BE2C (cell line): ENCODE results near the gene UBE2G2.

Source experiments
- DNase-seq: peaks from one replicate; pipeline ENCODE4 v3.0.0-alpha.2; 2020
- H3K27me3 ChIP-seq: fragments of 250-450 bp; sonication (Bioruptor Pico); 2 replicates; pipeline ENCODE4 v1.5.1; 2020; ENCODE audit warnings: mild to moderate bottlenecking
- H3K36me3 ChIP-seq: fragments of 250-450 bp; sonication (Bioruptor Pico); 2 replicates; pipeline ENCODE4 v1.5.1; 2020; ENCODE audit warnings: mild to moderate bottlenecking
- H3K4me1 ChIP-seq: fragments of 250-450 bp; sonication (Bioruptor Pico); 2 replicates; pipeline ENCODE4 v1.5.1; 2020
- H3K4me3 ChIP-seq: 2 replicates; pipeline ENCODE4 v1.5.1; 2011; ENCODE audit warnings: low read depth, low read length
- H3K9me3 ChIP-seq: fragments of 250-450 bp; sonication (Bioruptor Pico); 2 replicates; pipeline ENCODE4 v1.5.1; 2020
- CTCF ChIP-seq: IDR thresholded peaks from 2 replicates; pipeline ENCODE4 v1.5.1; 2012; ENCODE audit warnings: mild to moderate bottlenecking, low read depth, low read length

The UBE2G2 gene

GRCh38 chr21:44791246-44791645 lies 10.4 kb downstream of the UBE2G2 start:
- Histone ChIP-seq H3K36me3 (peaks cover 41% of the 10 kb centered on the region), H3K27me3 (no peaks in the 10 kb centered on the region), H3K4me1 (no peaks in the 10 kb centered on the region), H3K9me3 (no peaks in the 10 kb centered on the region), H3K4me3 (no peak overlapping the region)
- no peak for DNase-seq
- no peak for TF ChIP-seq CTCF

GRCh38 chr21:44790368-44790767 lies 11.3 kb downstream of the UBE2G2 start:
- no peak for TF ChIP-seq CTCF
- H3K9me3 ChIP-seq, result no peaks in the 10 kb centered on the region
- peaks cover 48% of the 10 kb centered on the region for H3K36me3 ChIP-seq
- no peak overlapping the region for H3K4me3 ChIP-seq
- no peaks in the 10 kb centered on the region for H3K27me3 ChIP-seq
- no peaks in the 10 kb centered on the region for H3K4me1 ChIP-seq
- no peak for DNase-seq

DNA sequence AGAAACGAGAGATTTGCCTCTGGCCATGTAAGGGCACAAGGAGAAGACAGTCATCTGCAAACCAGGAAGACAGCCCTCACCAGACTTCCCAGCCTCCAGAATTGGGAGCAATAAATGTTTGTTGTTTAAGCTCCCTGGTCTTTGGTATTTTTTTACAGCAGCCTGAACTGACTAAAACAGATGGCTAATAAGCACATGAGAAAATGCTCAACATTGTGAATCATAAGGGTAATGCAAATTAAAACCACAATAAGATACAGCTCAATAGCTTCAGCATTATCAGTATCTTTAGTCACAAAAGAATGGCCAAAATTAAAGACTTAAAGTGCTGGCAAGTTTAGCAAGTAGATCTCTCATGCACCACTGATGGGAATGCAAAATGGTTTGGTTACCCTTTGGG lies 11.7 kb downstream of the UBE2G2 start:
- Histone ChIP-seq H3K4me1 (no peaks in the 10 kb centered on the region), H3K4me3 (no peak overlapping the region), H3K36me3 (peaks cover 53% of the 10 kb centered on the region), H3K9me3 (no peaks in the 10 kb centered on the region), H3K27me3 (no peaks in the 10 kb centered on the region)
- no peak for TF ChIP-seq CTCF
- DNase-seq, result no peak

DNA sequence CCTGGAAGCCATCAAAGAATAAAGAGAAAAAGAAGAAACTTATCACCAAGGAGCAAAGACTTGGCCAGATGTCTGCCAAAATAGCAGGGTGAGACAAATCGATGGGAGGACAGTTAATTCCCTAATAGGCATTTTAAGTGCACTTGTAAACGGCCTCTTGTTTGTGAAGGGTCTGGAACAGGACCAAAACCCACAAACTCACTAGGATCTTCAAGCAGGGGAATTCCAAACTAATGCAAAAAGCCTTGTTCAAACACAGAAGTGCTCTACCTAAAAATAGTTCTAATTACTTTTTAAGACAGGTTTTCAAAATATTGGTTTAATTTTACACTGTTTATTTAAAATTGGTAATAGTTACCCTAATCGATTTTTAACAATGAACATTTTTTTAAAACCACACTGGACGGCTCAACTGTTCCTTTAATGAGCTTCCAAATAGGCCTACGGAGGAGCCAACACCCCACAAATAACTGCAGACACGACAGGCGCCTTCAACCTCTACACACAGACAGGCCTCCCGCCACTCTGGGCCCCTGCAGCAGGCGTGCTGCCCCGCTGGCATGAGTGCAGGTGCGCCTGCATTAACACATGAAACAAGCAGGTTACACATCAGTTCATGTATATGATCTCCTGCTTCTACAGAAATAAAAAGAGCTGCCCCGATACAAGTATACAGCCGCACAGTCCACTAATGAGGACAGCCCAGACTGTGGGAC lies 15.8 kb downstream of the UBE2G2 start:
- no peak for DNase-seq

DNA sequence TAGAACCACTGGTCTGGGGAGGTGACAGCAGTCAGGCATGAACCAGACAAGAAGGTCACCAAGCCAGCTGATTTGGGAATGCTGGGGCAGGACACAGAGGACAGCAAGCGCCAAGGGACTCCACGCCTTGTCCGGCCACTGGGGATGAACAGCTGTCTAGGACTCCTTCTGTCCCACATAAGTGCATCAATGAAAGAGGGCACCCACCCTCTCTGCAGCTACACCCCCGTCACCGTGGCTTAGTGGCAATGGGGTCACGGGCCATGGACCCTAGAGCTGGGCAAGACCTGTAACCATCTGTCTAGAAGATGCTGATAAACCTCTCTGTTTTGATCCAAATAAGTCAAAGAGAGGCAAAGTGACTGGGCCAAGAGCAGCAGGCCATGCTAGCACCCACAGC lies 16.8 kb downstream of the UBE2G2 start:
- Histone ChIP-seq H3K4me1 (no peaks in the 10 kb centered on the region), H3K4me3 (no peak overlapping the region), H3K27me3 (no peaks in the 10 kb centered on the region), H3K36me3 (peaks cover 41% of the 10 kb centered on the region), H3K9me3 (no peaks in the 10 kb centered on the region)
- no peak for DNase-seq
- no peak for TF ChIP-seq CTCF

More for the DNA sequence above, 15.8 kb downstream of the UBE2G2 start:
- Histone ChIP-seq H3K9me3 (no peaks in the 10 kb centered on the region), H3K27me3 (no peaks in the 10 kb centered on the region), H3K4me3 (no peak overlapping the region), H3K36me3 (peaks cover 45% of the 10 kb centered on the region), H3K4me1 (no peaks in the 10 kb centered on the region)
- no peak for TF ChIP-seq CTCF

DNA sequence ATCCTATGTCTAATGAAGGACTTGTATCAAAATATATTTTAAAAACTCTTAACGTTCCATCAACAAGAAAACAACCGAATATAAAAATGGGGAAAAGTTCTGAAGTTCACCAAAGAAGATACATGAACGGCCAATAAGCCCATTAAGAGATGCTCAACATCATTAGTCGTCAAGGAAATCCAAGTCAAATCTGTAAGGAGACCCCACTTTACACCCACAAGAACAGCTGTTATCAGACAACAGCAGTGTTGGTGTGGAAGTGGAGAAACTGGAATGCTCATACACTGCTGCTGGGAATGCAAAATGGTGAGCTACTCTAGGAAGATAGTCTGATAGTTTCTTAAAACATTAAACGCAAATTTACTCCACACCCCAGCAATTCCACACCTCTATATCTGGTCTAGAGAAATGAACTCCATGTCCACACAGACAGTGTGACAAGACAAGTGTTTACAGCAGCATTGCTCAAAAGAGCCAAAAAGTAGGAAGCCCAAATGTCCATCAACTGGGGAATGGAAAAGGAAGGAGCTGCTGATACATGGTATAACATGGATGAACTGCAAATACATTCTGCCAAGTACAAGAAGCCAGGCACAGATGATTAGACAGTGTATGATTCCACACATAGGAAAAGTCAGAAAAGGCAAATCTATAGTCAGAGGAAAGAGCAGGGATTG lies 18.5 kb downstream of the UBE2G2 start:
- DNase-seq, result no peak
- no peaks in the 10 kb centered on the region for H3K4me1 ChIP-seq
- peaks cover 50% of the 10 kb centered on the region for H3K36me3 ChIP-seq

More for the DNA sequence above, 18.5 kb downstream of the UBE2G2 start:
- no peaks in the 10 kb centered on the region for H3K27me3 ChIP-seq
- TF ChIP-seq CTCF, result no peak
- no peaks in the 10 kb centered on the region for H3K9me3 ChIP-seq
- no peak overlapping the region for H3K4me3 ChIP-seq
